Thyroid gland (tissue), 4 donors: Measurements from ENCODE around the gene PRKCE. TPM values are rescaled to one million over a fixed set of nuclear protein-coding genes. Genes with fewer than 3 reads are reported as not detected.
A peak's percentile ranks its signal among the peaks of the same experiment; 100 is the strongest.

Experiments
- DNase-seq, 2 donors: peaks; one replicate each; pipeline ENCODE4 v3.0.0-alpha.2; 2019
- H3K27ac ChIP-seq, 3 donors: fragments of 200-600 bp; sonication (generic); 1 replicate in 2 of 3; 2 replicates in 1 of 3; pipeline ENCODE4 v1.5.1; 2016 to 2019; ENCODE audit warnings: mild to moderate bottlenecking in 1 of 3, moderate library complexity in 1 of 3
- H3K27me3 ChIP-seq: fragments of 200-600 bp; sonication (generic); one replicate; pipeline ENCODE4 v1.5.1; 2019
- H3K36me3 ChIP-seq, 2 donors: fragments of 200-600 bp; sonication (generic); one replicate each; pipeline ENCODE4 v1.5.1; 2016 to 2019
- H3K4me1 ChIP-seq, 2 donors: fragments of 200-600 bp; sonication (generic); one replicate each; pipeline ENCODE4 v1.5.1; 2017 to 2019
- H3K4me3 ChIP-seq, 3 donors: fragments of 200-600 bp; sonication (generic); replicated peaks in 1 of 3; 1 replicate in 2 of 3; 2 replicates in 1 of 3; pipeline ENCODE4 v1.5.1; 2016; ENCODE audit warnings: mild to moderate bottlenecking in 1 of 3
- H3K9me3 ChIP-seq: fragments of 200-600 bp; sonication (generic); one replicate; pipeline ENCODE4 v1.5.1; 2017
- CTCF ChIP-seq, 6 experiments: fragments of 200-600 bp in 3 of 6; fragments of 450-650 bp in 3 of 6; sonication (generic) in 3 of 6; IDR thresholded peaks; one replicate each; pipeline ENCODE4 v1.5.1; 2016 to 2019; ENCODE audit warnings: antibody characterized with exemption in 6 of 6, mild to moderate bottlenecking in 2 of 6, inconsistent platforms in 1 of 6, moderate library complexity in 1 of 6
- POLR2A ChIP-seq, 2 donors: fragments of 450-650 bp; IDR thresholded peaks; one replicate each; pipeline ENCODE4 v1.6.1; 2017; ENCODE audit warnings: antibody characterized with exemption in 2 of 2, mild to moderate bottlenecking in 2 of 2, moderate library complexity in 1 of 2
- WGBS, 2 donors: methylation state at CpG; one replicate each; pipeline ENCODE4 v1.1.5; 2017; 5-methylcytosine and 5-hydroxymethylcytosine counted together
- intact Hi-C: fragments of 100-400 bp; cut with DNase I; formaldehyde crosslinking; loops from one replicate; pipeline ENCODE4 v1.15.1; 2023
- total RNA-seq, 4 donors: library from RNA; depleted of rRNA; stranded (reverse); fragments of >200 nt; gene quantifications; one replicate each; pipeline ENCODE4 v1.2.3, GENCODE V29; 2016

Gene PRKCE
- total RNA-seq, 4 donors from 2014 or later, result 8.4 to 35.3 (median 15.2) TPM

GRCh38 chr2:45729753-45730512 is 78.5 kb downstream of the PRKCE start:
- H3K4me3 ChIP-seq, result no peak overlapping the region
- H3K27me3 ChIP-seq, result no peaks in the 10 kb centered on the region
- no peaks in the 10 kb centered on the region for H3K9me3 ChIP-seq
- no peaks in the 10 kb centered on the region for H3K4me1 ChIP-seq
- 89 to 90% methylated on average over 8 of the region's 8 CpGs for WGBS, 2 donors
- H3K27ac ChIP-seq, result no peak overlapping the region
- no peaks in the 10 kb centered on the region for H3K36me3 ChIP-seq
- peak; percentile 13 to 16 for DNase-seq
- intact Hi-C loops, result no loop called here
- no peak for TF ChIP-seq POLR2A (IDR thresholded peaks at IDR 0.05)
- peak in 4 of 6 experiments; percentile 9 to 44 (median 34) for TF ChIP-seq CTCF (IDR thresholded peaks at IDR 0.05)

GRCh38 chr2:45731141-45731540 is 79.7 kb downstream of the PRKCE start:
- Histone ChIP-seq H3K27ac (no peak overlapping the region), H3K4me1 (no peaks in the 10 kb centered on the region), H3K9me3 (no peaks in the 10 kb centered on the region), H3K36me3 (no peaks in the 10 kb centered on the region), H3K4me3 (no peak overlapping the region), H3K27me3 (no peaks in the 10 kb centered on the region)
- TF ChIP-seq POLR2A (IDR thresholded peaks at IDR 0.05), result no peak
- TF ChIP-seq CTCF (IDR thresholded peaks at IDR 0.05), result no peak
- intact Hi-C loops, result no loop called here
- DNase-seq, result no peak

GRCh38 chr2:45732436-45732835 is 81.0 kb downstream of the PRKCE start:
- 83 to 89% methylated on average over 2 of the region's 2 CpGs for WGBS, 2 donors
- no peaks in the 10 kb centered on the region for H3K27me3 ChIP-seq
- intact Hi-C loops, result no loop called here
- H3K4me3 ChIP-seq, result no peak overlapping the region
- H3K27ac ChIP-seq, result no peak overlapping the region
- no peaks in the 10 kb centered on the region for H3K9me3 ChIP-seq
- no peaks in the 10 kb centered on the region for H3K4me1 ChIP-seq
- DNase-seq, result no peak
- no peak for TF ChIP-seq CTCF (IDR thresholded peaks at IDR 0.05)
- TF ChIP-seq POLR2A (IDR thresholded peaks at IDR 0.05), result no peak
- H3K36me3 ChIP-seq, result no peaks in the 10 kb centered on the region

- TF ChIP-seq CTCF (IDR thresholded peaks at IDR 0.05), result no peak
- TF ChIP-seq POLR2A (IDR thresholded peaks at IDR 0.05), result no peak
- no peak for DNase-seq
- WGBS, 2 donors, result 92 to 93% methylated on average over 3 of the region's 3 CpGs
Measured at GRCh38 chr2:45732946-45733345, 81.5 kb downstream of the PRKCE start.

GRCh38 chr2:45734336-45734735 is 82.9 kb downstream of the PRKCE start:
- DNase-seq, result no peak
- H3K27ac ChIP-seq, result no peak overlapping the region
- no peaks in the 10 kb centered on the region for H3K4me1 ChIP-seq
- intact Hi-C loops, result no loop called here
- H3K36me3 ChIP-seq, result no peaks in the 10 kb centered on the region
- no peaks in the 10 kb centered on the region for H3K27me3 ChIP-seq
- no peak overlapping the region for H3K4me3 ChIP-seq
- TF ChIP-seq CTCF (IDR thresholded peaks at IDR 0.05) (no peak), POLR2A (IDR thresholded peaks at IDR 0.05) (no peak)
- 97% methylated on average over 6 of the region's 6 CpGs for WGBS, 2 donors
- H3K9me3 ChIP-seq, result no peaks in the 10 kb centered on the region

More at GRCh38 chr2:45732946-45733345, 81.5 kb downstream of the PRKCE start:
- no peaks in the 10 kb centered on the region for H3K4me1 ChIP-seq
- no peaks in the 10 kb centered on the region for H3K27me3 ChIP-seq
- H3K27ac ChIP-seq, result no peak overlapping the region
- H3K9me3 ChIP-seq, result no peaks in the 10 kb centered on the region
- no peaks in the 10 kb centered on the region for H3K36me3 ChIP-seq
- no peak overlapping the region for H3K4me3 ChIP-seq
- intact Hi-C loops, result no loop called here
